Measurements from ENCODE around the gene TMEM97.

- TF ChIP-seq CTCF (IDR thresholded peaks at IDR 0.05; ENCODE audit: poor library complexity, severe bottlenecking) (no peak), POLR2AphosphoS5 (IDR thresholded peaks at IDR 0.05) (no peak)
Measured at GRCh38 chr17:28342313-28342712, 23.3 kb downstream of the TMEM97 start.

All from neural cell (in vitro differentiated cells).